HepG2 (cell line): Measurements from ENCODE around the gene LTC4S. TPM values are rescaled to one million over a fixed set of nuclear protein-coding genes. Genes with fewer than 3 reads are reported as not detected.

ENCODE experiments used
- ARID5B ChIP-seq: IDR thresholded peaks from 2 replicates; pipeline ENCODE4 v1.4.0; 2020; ENCODE audit warnings: mild to moderate bottlenecking, missing genetic modification reagents
- FOXA3 ChIP-seq: IDR thresholded peaks from 2 replicates; pipeline ENCODE4 v1.6.1; 2016; ENCODE audit warnings: missing genetic modification reagents, missing compliant biosample characterization
- FOXM1 ChIP-seq: sonication (generic); formaldehyde crosslinking; IDR thresholded peaks from 2 replicates; pipeline ENCODE4 v1.5.0; 2020; ENCODE audit warnings: missing genetic modification reagents
- FOXP4 ChIP-seq: sonication (generic); formaldehyde crosslinking; IDR thresholded peaks from 2 replicates; pipeline ENCODE4 v1.4.0; 2020; ENCODE audit warnings: missing genetic modification reagents
- LCORL ChIP-seq, 2 experiments: fragments of 450-650 bp in 1 of 2; sonication (generic) in 1 of 2; formaldehyde crosslinking in 1 of 2; IDR thresholded peaks; 2 replicates each; pipeline versions ENCODE4 v1.5.0 to v1.6.1; 2017 to 2020; ENCODE audit warnings: antibody characterized with exemption in 1 of 2, missing genetic modification reagents in 1 of 2
- ONECUT2 ChIP-seq: sonication (generic); formaldehyde crosslinking; IDR thresholded peaks from 2 replicates; pipeline ENCODE4 v1.4.0; 2020; ENCODE audit warnings: missing genetic modification reagents
- PHF21A ChIP-seq: sonication (generic); formaldehyde crosslinking; IDR thresholded peaks from 2 replicates; pipeline ENCODE4 v1.5.0; 2020; ENCODE audit warnings: mild to moderate bottlenecking, missing genetic modification reagents
- POGK ChIP-seq: sonication (generic); formaldehyde crosslinking; conservative IDR thresholded peaks from 2 replicates; pipeline ENCODE4 v1.8.0; 2022; ENCODE audit warnings: mild to moderate bottlenecking, moderate library complexity, missing genetic modification reagents
- POLR2G ChIP-seq: fragments of 200-400 bp; formaldehyde crosslinking; IDR thresholded peaks from 2 replicates; pipeline ENCODE4 v1.6.1; 2018; ENCODE audit warnings: mild to moderate bottlenecking, low read depth, low read length, moderate library complexity
- RAD21 ChIP-seq: fragments of 450-650 bp; formaldehyde crosslinking; IDR thresholded peaks from 2 replicates; pipeline ENCODE4 v1.5.0; 2020; ENCODE audit warnings: mild to moderate bottlenecking
- SOX6 ChIP-seq, 2 experiments: fragments of 450-650 bp in 1 of 2; sonication (generic) in 1 of 2; formaldehyde crosslinking in 1 of 2; IDR thresholded peaks; 2 replicates each; pipeline versions ENCODE4 v1.4.0 to v1.6.1; 2017 to 2020; ENCODE audit warnings: antibody characterized with exemption in 1 of 2, mild to moderate bottlenecking in 1 of 2, missing genetic modification reagents in 1 of 2
- THAP11 ChIP-seq: IDR thresholded peaks from 2 replicates; pipeline ENCODE4 v1.6.1; 2016; ENCODE audit warnings: missing biosample characterization, missing genetic modification reagents
- ZFP37 ChIP-seq: sonication (generic); formaldehyde crosslinking; IDR thresholded peaks from 2 replicates; pipeline ENCODE4 v1.4.0; 2020; ENCODE audit warnings: missing genetic modification reagents, borderline replicate concordance
- ZGPAT ChIP-seq: IDR thresholded peaks from 2 replicates; pipeline ENCODE4 v1.6.1; 2016; ENCODE audit warnings: mild to moderate bottlenecking
- ZNF430 ChIP-seq: sonication (generic); formaldehyde crosslinking; IDR thresholded peaks from 2 replicates; pipeline ENCODE4 v1.9.0; 2021; ENCODE audit warnings: mild to moderate bottlenecking, missing genetic modification reagents
- ZNF619 ChIP-seq: sonication (generic); formaldehyde crosslinking; IDR thresholded peaks from 2 replicates; pipeline ENCODE4 v1.4.0; 2020; ENCODE audit warnings: mild to moderate bottlenecking, missing genetic modification reagents
- ZSCAN21 ChIP-seq: sonication (generic); formaldehyde crosslinking; IDR thresholded peaks from 2 replicates; pipeline ENCODE4 v1.8.0; 2022; ENCODE audit warnings: mild to moderate bottlenecking, missing genetic modification reagents, moderate library complexity, borderline replicate concordance
- polyA plus RNA-seq, 8 experiments: library from polyadenylated mRNA; depleted of rRNA in 3 of 8; stranded (reverse) in 7 of 8; unstranded in 1 of 8; fragments of >200 nt; fragmentation: Illumina TruSeq in 4 of 8; extraction: Trizol in 4 of 8; gene quantifications; 2 replicates each; pipeline versions ENCODE4 v1.2.1 to v1.2.3, GENCODE V29; 2011 to 2016; ENCODE audit warnings: low read depth in 4 of 8, missing spikeins in 1 of 8, mixed read lengths in 1 of 8; ENCODE audit not compliant: insufficient read depth in 1 of 8
- total RNA-seq, 5 experiments: library from RNA; depleted of rRNA; stranded (reverse); fragments of >200 nt; fragmentation: Illumina TruSeq; extraction: Trizol; gene quantifications; 2 replicates each; pipeline ENCODE4 v1.2.3, GENCODE V29; 2016; ENCODE audit warnings: low read depth in 1 of 5

Gene LTC4S
- total and polyA plus RNA-seq, 2 of the 13 experiments (the other 11 are each of a cell fraction or from before 2014, with no cell fraction given): 0.35 TPM; not detected in 1

- TF ChIP-seq ZGPAT (CRISPR knock-in tag) (peak; percentile 53; the same call in 1 of the 2 replicates), POGK (CRISPR knock-in tag) (no peak), FOXP4 (CRISPR knock-in tag) (peak; percentile 74), ZSCAN21 (CRISPR knock-in tag) (no peak), ZFP37 (CRISPR knock-in tag) (no peak), POLR2G (peak; percentile 14; the same call in 1 of the 2 replicates), SOX6 (IDR thresholded peaks at IDR 0.05) (no peak), SOX6 (CRISPR knock-in tag; IDR thresholded peaks at IDR 0.05) (peak; percentile 44), THAP11 (CRISPR knock-in tag) (0 out of 2 replicates have a peak, but pooled peaks have one; percentile 16), ZNF430 (CRISPR knock-in tag) (no peak), RAD21 (peak; percentile 25; the same call in 1 of the 2 replicates), ZNF619 (CRISPR knock-in tag) (no peak), ONECUT2 (CRISPR knock-in tag) (peak; percentile 88), ARID5B (CRISPR knock-in tag) (peak; percentile 66), FOXM1 (no peak), PHF21A (CRISPR knock-in tag) (peak; percentile 44; the same call in 1 of the 2 replicates), LCORL (IDR thresholded peaks at IDR 0.05) (no peak), LCORL (CRISPR knock-in tag; IDR thresholded peaks at IDR 0.05) (0 out of 2 replicates have a peak, but pooled peaks have one; percentile 62), FOXA3 (CRISPR knock-in tag) (peak; percentile 88)
Observed at GRCh38 chr5:179824745-179825112, 30.9 kb downstream of the LTC4S start (continued).
